Measurements from ENCODE around the gene DNLZ. TPM values are rescaled to one million over a fixed set of nuclear protein-coding genes. Genes with fewer than 3 reads are reported as not detected.
A peak's percentile ranks its signal among the peaks of the same experiment; 100 is the strongest.

The DNLZ gene
- total RNA-seq, 1 donor from 2014 or later: 0.72 TPM

DNA sequence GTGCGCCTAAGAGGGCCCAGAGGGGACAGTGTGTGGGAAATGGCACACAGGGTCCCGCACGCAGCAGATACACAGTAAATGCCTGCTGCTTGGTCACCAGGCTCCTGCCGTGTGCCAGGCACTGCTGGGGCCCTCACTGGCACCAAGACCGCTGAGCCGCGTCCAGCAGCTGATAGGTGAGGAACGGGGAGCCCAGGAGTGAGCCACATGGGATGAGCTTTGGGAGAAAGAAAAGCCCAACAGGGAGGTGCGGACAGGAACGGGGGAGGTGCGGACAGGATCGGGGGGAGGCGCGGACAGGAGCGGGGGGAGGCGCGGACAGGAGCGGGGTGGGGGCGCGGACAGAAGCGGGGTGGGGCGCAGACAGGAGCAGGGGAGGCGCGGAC is 19.7 kb downstream of the DNLZ start:
- no peak for DNase-seq (ENCODE audit: low spot score)

GRCh38 chr9:136343121-136343883 is 20.2 kb downstream of the DNLZ start:
- no peak for DNase-seq (ENCODE audit: low spot score)

- peak; percentile 71 for DNase-seq (ENCODE audit: low spot score)
These were observed 21.1 kb downstream of the DNLZ start for GRCh38 chr9:136342181-136343120.

DNA sequence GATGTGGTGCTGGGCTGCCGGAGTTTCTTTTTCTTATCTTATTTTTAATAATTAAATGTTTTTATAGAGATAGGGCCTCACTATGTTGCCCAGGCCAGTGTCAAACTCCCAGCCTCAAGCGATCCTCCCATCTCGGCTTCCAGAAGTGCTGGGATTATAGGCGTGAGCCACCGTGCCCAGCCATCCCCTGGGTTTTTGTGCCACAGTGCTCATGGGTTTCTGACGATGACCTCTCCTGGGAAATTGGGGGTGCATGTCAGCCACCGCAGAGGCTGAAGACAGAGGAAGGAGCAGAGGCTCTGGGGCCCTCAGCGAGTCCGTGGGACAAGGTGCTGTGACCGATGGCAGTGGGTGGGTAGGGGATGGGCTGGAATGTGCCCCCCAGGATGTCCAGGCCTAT is 21.8 kb downstream of the DNLZ start:
- no peak for DNase-seq (ENCODE audit: low spot score)

DNA sequence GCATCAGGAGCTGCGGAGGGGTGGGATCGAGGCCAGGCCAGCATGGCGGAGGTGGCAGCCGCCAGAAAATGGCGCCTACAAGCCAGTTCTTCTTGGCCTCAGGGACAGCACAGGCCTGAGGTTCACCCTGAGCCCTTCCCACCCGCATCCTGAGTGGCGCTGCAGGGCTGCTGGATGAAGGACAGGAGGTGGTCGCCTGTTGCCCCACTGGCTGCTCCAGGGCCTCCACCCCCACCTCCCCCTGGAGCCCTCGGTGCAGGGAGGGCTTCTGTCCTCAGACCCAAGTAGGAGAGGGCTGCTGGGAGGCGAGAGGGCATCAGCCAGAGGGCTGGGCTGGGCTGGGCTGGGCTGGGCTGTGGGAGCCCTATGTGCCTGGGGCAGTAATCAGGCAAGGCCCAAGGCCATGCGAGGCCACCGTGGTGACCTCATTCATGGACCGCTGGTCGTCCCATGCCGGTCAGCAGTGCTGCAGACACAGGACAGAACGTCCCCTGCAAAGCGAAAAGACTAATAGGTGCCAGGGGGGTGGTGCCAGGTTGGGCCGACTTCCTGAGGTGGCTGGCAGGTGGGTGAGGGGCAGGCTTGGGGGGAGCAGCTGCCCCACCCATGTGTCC is 22.4 kb downstream of the DNLZ start:
- no peak for DNase-seq (ENCODE audit: low spot score)

GRCh38 chr9:136340356-136341041 is 23.0 kb downstream of the DNLZ start:
- DNase-seq (ENCODE audit: low spot score): no peak

- DNase-seq (ENCODE audit: low spot score): no peak
These were observed 23.6 kb downstream of the DNLZ start for GRCh38 chr9:136339958-136340310.

DNA sequence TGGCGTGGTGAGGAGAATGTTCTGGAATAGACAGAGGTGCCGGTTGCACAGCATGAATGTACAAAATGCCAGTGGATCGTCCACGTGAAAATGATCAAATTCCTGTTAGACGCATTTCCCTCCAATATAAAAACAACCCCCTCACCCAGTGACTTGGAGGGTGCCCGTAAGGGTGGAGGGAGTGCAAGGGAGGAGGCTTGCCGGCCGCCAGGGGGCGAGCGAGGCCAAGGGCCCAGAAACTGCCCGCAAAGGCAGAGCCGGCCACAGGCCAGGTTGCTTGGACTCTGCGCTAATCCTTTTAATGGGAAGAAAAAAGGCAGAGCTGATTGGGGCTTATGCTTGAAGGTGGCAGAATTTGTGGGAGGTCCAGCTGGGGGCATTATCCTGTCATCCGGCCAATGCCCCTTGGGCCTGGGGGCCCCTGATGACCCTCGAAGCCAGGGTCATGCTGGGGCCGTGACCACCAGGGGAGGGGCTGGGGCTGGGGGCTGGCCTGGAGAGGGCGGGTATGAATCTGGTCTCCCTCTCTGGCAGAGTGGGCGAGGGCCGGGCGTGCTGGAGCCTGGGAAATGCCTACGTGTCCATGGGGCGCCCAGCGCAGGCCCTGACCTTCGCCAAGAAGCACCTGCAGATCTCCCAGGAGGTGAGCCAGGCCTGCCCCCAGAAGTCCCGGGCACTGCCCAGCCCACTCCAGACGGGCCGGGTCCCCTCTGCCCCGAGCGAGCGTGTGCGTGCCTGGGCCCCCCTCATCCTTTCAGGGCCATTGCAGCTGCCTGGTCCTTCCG is 24.2 kb downstream of the DNLZ start:
- no peak for DNase-seq (ENCODE audit: low spot score)

DNA sequence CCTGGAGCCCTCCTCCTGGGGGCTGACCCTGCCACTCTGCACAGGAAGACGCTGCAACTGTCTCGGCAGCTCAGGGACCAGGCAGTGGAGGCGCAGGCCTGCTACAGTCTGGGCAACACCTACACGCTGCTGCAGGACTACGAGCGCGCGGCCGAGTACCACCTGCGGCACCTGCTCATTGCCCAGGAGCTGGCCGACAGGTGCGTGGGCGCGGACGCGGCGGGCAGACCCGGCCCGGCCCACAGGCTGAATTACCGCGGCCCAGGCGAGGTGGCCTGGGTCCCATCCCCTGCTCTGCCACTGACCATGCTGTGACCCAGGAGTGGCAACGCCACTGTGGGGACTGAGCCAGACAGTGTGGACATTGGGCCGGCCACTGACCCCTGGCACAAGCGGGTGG is 25.0 kb downstream of the DNLZ start:
- DNase-seq (ENCODE audit: low spot score): no peak

DNA sequence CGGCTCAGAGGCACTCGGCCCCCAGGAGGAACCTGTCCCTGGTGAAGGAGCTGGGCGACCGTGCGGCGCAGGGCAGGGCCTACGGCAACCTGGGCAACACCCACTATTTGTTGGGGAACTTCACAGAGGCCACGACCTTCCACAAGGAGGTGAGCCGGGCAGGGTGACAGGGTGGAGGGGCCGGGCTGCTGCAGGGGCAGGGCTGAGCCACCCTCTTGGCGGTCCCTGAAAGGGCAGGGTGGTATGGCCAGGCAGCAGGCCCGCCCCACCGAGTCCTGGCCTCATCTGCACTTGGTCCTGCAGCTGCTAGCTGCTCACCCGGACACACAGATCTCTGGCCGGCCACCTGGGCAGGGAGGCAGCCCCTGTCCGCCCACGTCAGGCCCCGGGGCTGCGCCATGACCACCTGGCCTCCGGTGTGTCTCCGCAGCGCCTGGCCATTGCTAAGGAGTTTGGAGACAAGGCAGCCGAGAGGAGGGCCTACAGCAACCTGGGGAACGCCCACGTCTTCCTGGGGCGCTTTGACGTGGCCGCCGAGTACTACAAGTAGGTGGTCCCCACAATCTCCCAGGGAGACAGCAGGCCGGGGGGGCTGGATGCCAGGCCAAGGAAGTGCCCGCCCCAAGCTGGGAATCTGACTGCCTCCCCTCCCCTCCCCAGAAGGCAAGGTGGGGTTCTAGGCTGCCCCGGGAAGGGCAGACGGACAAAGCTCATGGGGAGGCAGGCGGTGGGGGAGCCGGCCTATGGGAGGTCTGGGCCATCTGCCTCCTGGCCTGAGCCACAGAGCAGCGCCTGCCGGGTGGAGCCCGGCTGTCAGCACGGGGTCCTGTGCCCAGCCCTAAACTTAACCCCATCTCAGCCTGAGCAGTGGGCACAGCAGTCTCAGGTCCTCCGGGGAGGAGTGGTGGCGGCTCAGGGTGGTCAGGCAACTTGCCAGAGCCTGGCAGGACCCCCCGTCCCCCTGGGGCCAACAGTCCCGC is 25.8 kb downstream of the DNLZ start:
- no peak for DNase-seq (ENCODE audit: low spot score)

DNA sequence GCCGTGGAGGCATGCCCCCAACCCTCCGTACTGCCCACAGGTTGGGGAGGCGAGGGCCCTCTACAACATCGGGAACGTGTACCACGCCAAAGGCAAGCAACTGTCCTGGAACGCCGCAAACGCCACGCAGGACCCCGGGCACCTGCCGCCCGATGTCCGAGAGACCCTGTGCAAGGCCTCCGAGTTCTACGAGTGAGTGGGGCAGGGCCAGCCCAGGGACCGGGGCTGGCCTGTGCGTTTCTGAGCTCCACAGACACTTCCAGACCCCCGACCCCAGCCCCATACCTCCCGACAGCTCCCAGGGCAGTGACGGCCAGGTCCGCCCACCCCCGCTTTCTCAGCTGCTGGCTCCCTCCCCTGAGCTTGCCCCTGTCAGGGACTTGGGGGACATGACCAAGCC is 26.7 kb downstream of the DNLZ start:
- no peak for DNase-seq (ENCODE audit: low spot score)

DNA sequence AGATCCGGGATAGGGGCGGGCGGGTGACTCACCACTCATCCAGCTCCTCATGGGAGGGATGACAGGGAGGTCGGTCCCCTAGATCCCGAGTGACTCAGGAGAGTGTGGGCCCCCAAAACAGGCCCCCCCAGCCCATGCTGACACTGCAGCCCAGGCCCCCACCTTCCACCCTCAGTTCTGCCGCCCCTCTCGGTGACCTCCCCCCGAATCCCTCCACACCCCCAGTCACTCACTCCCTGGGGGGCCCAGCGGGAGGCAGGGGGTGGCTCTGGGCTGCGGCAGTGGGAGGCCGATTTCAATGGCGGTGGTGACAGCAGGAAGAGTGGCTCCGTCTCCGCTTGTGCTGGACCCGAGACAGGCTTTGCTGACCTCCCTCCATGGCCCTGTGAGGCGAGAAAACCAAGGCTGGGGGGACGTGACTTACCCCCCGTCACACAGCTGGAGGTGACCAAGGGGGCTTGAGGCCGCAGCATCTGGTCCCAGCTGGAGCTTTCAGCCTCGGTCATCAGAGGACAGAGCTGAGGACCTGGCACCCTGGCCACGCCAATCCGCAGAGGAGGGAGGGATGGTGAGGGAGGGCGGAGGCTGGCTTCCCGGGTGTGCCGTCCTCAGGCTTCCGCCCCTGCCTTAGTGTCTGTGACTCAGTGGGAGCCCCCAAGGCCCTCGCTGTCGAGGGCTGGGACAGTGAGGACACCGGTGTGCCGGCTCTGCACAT is 27.2 kb downstream of the DNLZ start:
- DNase-seq (ENCODE audit: low spot score): no peak

- no peak for DNase-seq (ENCODE audit: low spot score)
These were observed 28.0 kb downstream of the DNLZ start for GRCh38 chr9:136335296-136336155.

DNA sequence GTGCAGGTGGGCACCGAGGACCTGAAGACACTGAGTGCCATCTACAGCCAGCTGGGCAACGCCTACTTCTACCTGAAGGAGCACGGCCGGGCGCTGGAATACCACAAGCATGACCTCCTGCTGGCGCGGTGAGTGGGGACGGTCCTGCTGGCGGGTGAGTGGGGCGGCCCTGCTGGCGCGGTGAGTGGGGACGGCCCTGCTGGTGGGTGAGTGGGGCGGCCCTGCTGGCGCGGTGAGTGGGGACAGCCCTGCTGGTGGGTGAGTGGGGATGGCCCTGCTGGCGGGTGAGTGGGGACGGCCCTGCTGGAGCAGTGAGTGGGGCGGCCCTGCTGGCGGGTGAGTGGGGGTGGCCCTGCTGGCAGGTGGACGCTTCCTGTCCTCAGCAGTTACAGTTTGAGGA is 29.0 kb downstream of the DNLZ start:
- no peak for DNase-seq (ENCODE audit: low spot score)

DNA sequence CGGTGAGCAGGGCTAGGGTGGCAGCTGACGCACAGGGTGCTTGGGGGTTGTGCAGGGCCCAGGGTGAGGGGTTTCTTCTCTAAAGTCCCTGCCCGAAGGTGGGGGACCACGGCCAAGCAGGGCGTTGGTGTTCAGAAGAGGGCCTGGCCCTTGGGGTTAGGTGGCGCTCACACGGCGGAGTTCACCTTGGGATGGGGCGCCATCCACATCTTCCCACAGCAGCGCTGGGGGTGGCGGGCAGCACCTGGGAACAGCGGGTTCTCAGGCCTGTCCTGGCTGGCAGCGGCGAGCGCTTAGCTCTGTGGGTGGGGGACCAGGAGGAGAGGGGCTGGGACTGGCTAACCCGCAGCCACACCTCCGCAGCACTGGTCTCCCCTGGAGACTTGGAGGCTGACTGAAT is 30.1 kb downstream of the DNLZ start:
- DNase-seq (ENCODE audit: low spot score): no peak

DNA sequence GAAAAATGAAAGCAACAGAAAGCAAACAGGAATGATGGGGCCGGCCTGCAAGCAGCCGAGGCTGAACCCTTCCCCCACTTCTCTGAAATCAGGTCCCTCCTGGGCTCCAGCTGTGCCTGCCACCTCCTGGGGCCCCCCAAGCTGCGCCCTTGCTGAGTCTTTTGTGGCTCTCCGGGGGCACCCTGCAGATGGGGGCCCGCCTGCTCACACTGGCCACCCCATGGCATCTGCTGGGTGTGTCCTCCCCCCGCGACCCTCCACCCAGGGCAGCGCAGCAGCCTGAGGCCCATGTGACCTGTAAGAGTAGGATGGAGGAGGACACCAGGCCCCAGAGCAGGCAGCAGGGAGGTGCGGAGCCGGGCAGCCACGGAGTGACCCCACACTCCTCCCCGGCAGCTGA is 30.5 kb downstream of the DNLZ start:
- no peak for DNase-seq (ENCODE audit: low spot score)

- no peak for DNase-seq (ENCODE audit: low spot score)
These were observed 31.0 kb downstream of the DNLZ start for GRCh38 chr9:136332482-136332983.

Measured in umbilical cord (tissue), 2 donors.